ENCODE results near the gene ABHD17A. TPM values are rescaled to one million over a fixed set of nuclear protein-coding genes. Genes with fewer than 3 reads are reported as not detected.
A peak's percentile ranks its signal among the peaks of the same experiment; 100 is the strongest.

ABHD17A gene
- total RNA-seq, 1 donor from 2014 or later: 48.4 TPM

GRCh38 chr19:1862068-1862423, 23.2 kb downstream of the ABHD17A start:
- H3K36me3 ChIP-seq (ENCODE audit: control insufficient read depth, insufficient read depth, low read length): no peaks in the 10 kb centered on the region
- FAIRE-seq (no peak), DNase-seq (ENCODE audit: low read depth) (no peak)
- peak overlapping the region; percentile 88 for H3K4me3 ChIP-seq (ENCODE audit: low read depth, low read length)
- no peaks in the 10 kb centered on the region for H3K27me3 ChIP-seq (ENCODE audit: control insufficient read depth, insufficient read depth, low read length)
- TF ChIP-seq CTCF (IDR thresholded peaks at IDR 0.05; ENCODE audit: insufficient read depth, low read length, severe bottlenecking): no peak

GRCh38 chr19:1861599-1862031, 23.7 kb downstream of the ABHD17A start:
- no peak for FAIRE-seq
- no peak for TF ChIP-seq CTCF (IDR thresholded peaks at IDR 0.05; ENCODE audit: insufficient read depth, low read length, severe bottlenecking)
- Histone ChIP-seq H3K4me3 (ENCODE audit: low read depth, low read length) (peak overlapping the region; percentile 88), H3K27me3 (ENCODE audit: control insufficient read depth, insufficient read depth, low read length) (no peaks in the 10 kb centered on the region), H3K36me3 (ENCODE audit: control insufficient read depth, insufficient read depth, low read length) (no peaks in the 10 kb centered on the region)
- DNase-seq (ENCODE audit: low read depth): no peak

GRCh38 chr19:1860821-1861598, 24.3 kb downstream of the ABHD17A start:
- no peak for FAIRE-seq
- Histone ChIP-seq H3K4me3 (ENCODE audit: low read depth, low read length) (peak overlapping the region; percentile 88), H3K36me3 (ENCODE audit: control insufficient read depth, insufficient read depth, low read length) (no peaks in the 10 kb centered on the region), H3K27me3 (ENCODE audit: control insufficient read depth, insufficient read depth, low read length) (no peaks in the 10 kb centered on the region)
- DNase-seq (ENCODE audit: low read depth): no peak
- no peak for TF ChIP-seq CTCF (IDR thresholded peaks at IDR 0.05; ENCODE audit: insufficient read depth, low read length, severe bottlenecking)

- H3K36me3 ChIP-seq (ENCODE audit: control insufficient read depth, insufficient read depth, low read length): no peaks in the 10 kb centered on the region
- peak overlapping the region; percentile 88 for H3K4me3 ChIP-seq (ENCODE audit: low read depth, low read length)
- DNase-seq (ENCODE audit: low read depth) (peak; percentile 33), FAIRE-seq (no peak)
- H3K27me3 ChIP-seq (ENCODE audit: control insufficient read depth, insufficient read depth, low read length): no peaks in the 10 kb centered on the region
- no peak for TF ChIP-seq CTCF (IDR thresholded peaks at IDR 0.05; ENCODE audit: insufficient read depth, low read length, severe bottlenecking)
Observed at GRCh38 chr19:1860042-1860775, 25.1 kb downstream of the ABHD17A start.

GRCh38 chr19:1859331-1859781, 25.9 kb downstream of the ABHD17A start:
- no peak overlapping the region for H3K4me3 ChIP-seq (ENCODE audit: low read depth, low read length)
- no peak for TF ChIP-seq CTCF (IDR thresholded peaks at IDR 0.05; ENCODE audit: insufficient read depth, low read length, severe bottlenecking)
- no peaks in the 10 kb centered on the region for H3K27me3 ChIP-seq (ENCODE audit: control insufficient read depth, insufficient read depth, low read length)
- DNase-seq (ENCODE audit: low read depth) (no peak), FAIRE-seq (peak; percentile 7)
- H3K36me3 ChIP-seq (ENCODE audit: control insufficient read depth, insufficient read depth, low read length): no peaks in the 10 kb centered on the region
